Mucosa of descending colon (tissue), 3 donors: ENCODE data around the gene TRIO. TPM values are rescaled to one million over a fixed set of nuclear protein-coding genes. Genes with fewer than 3 reads are reported as not detected.
A peak's percentile ranks its signal among the peaks of the same experiment; 100 is the strongest.

Source experiments
- ATAC-seq: fragments of 200-7000 bp; cut with Tn5 transposase; one replicate; pipeline ENCODE4 v1.9.1; 2020; ENCODE audit warnings: mild to moderate bottlenecking, moderate library complexity
- DNase-seq, 3 donors: peaks; one replicate each; pipeline ENCODE4 v3.0.0-alpha.2; 2020
- H3K36me3 ChIP-seq: fragments of 200-600 bp; one replicate; pipeline ENCODE4 v1.8.0; 2021; ENCODE audit warnings: low read depth, mild to moderate bottlenecking
- H3K4me1 ChIP-seq: fragments of 200-600 bp; one replicate; pipeline ENCODE4 v1.8.0; 2021; ENCODE audit warnings: low read depth, mild to moderate bottlenecking
- H3K4me3 ChIP-seq: fragments of 200-600 bp; one replicate; pipeline ENCODE4 v1.8.0; 2021; ENCODE audit warnings: mild to moderate bottlenecking
- H3K9me3 ChIP-seq: fragments of 200-600 bp; one replicate; pipeline ENCODE4 v1.8.0; 2021; ENCODE audit warnings: mild to moderate bottlenecking
- intact Hi-C, 2 donors: fragments of 100-400 bp; cut with DNase I in 1 of 2; cut with micrococcal nuclease in 1 of 2; formaldehyde crosslinking; loops; one replicate each; pipeline versions ENCODE4 v1.11.0 to v1.11.1; 2022; cut with DNase I, micrococcal nuclease
- total RNA-seq, 3 donors: library from RNA; stranded (reverse); fragmentation: NEBNext Ultra II Directional in 2 of 3; extraction: Animal tissue kit (Norgen Biotek cat#: 25700) in 2 of 3; gene quantifications; one replicate each; pipeline versions ENCODE4 v1.2.1 to v1.2.4, GENCODE V29; 2021 to 2023
- TF ChIP-seq, protein P1 (sequence below): fragments of 200-600 bp; IDR thresholded peaks from one replicate; pipeline ENCODE4 v1.8.0; 2022; ENCODE audit warnings: antibody characterized with exemption, mild to moderate bottlenecking
- donor health status: DM: no; HTN: no; CAD: no; lungs with moderate emphysema.
- donor health status: DM: no; HTN: no; CAD: no.
- donor health status: DM: no; HTN: yes; CAD: no.

Gene TRIO
- total RNA-seq, 3 donors from 2014 or later: 164 to 231 (median 168) TPM

DNA sequence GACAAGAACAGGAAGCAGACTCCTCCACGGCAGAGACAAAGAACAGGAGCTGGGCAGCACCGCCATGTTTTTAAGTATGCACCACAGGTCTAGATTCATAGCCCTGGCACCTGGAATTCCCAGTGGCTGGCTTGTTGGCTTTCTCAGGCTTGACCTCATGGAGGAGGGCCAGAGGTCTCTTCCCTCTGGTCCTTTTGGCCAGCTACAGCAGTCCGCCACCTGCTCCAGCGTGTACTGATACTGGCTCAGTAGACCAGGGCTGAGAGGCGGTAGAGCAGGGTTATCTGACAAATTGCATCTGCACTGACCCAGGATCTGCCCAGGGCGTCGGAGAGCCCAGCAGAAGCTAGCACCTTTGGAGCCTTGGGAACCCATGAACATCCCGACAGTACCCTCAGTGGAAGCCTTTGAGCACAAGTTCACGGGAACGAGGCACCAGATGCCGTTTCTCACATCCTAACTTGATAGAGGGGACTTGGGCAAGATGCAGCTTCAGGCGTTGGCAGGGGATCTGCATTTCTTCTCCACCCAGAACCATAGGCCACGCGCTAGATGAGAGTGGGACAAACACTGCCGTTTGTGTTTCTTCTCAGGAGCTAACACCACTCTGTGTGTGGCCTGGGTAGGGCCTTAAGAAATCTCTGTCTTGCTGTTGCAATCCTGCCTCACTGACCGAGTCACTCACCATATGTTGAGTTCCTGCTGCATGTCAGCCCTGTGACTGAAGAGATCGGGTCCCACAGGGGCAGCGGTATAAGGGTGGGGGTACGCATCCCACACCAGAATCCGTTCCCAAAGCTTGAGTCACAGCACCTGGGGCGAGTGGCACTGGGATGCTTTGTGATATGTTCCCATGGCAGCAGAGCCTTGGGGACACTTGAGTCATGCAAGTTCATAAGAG lies 348.1 kb downstream of the TRIO start:
- Histone ChIP-seq H3K9me3 (no peaks in the 10 kb centered on the region), H3K4me1 (no peaks in the 10 kb centered on the region), H3K4me3 (no peak overlapping the region), H3K36me3 (no peaks in the 10 kb centered on the region)
- no peak for DNase-seq
- TF ChIP-seq, protein P1, sequence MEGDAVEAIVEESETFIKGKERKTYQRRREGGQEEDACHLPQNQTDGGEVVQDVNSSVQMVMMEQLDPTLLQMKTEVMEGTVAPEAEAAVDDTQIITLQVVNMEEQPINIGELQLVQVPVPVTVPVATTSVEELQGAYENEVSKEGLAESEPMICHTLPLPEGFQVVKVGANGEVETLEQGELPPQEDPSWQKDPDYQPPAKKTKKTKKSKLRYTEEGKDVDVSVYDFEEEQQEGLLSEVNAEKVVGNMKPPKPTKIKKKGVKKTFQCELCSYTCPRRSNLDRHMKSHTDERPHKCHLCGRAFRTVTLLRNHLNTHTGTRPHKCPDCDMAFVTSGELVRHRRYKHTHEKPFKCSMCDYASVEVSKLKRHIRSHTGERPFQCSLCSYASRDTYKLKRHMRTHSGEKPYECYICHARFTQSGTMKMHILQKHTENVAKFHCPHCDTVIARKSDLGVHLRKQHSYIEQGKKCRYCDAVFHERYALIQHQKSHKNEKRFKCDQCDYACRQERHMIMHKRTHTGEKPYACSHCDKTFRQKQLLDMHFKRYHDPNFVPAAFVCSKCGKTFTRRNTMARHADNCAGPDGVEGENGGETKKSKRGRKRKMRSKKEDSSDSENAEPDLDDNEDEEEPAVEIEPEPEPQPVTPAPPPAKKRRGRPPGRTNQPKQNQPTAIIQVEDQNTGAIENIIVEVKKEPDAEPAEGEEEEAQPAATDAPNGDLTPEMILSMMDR: no peak
- intact Hi-C loops: no loop called here
- ATAC-seq: peak; percentile 35

DNA sequence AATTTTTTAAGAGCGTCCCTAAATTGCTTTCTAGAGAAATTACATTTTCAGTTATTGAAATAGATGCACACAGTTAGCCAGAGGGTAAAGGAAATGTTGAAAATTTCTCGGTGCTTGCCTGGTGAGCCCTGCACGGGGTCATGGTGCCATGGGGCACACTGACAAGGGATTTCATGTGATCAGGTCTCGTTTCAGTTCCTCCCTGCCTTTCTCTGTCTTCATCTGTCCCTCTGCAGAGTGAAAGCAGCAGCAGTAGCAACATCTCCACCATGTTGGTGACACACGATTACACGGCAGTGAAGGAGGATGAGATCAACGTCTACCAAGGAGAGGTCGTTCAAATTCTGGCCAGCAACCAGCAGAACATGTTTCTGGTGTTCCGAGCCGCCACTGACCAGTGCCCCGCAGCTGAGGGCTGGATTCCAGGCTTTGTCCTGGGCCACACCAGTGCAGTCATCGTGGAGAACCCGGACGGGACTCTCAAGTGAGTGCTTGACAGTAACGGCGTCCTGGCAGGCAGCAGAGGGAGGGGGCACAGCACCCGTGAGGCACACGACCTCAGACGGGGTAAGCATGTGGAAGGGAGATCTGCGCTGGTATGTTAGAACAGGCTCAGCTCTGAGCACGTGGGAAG lies 349.3 kb downstream of the TRIO start:
- TF ChIP-seq, protein P1: no peak
- Histone ChIP-seq H3K9me3 (no peaks in the 10 kb centered on the region), H3K4me1 (no peaks in the 10 kb centered on the region), H3K36me3 (no peaks in the 10 kb centered on the region), H3K4me3 (no peak overlapping the region)
- DNase-seq (no peak), ATAC-seq (no peak)
- intact Hi-C loops: no loop called here

DNA sequence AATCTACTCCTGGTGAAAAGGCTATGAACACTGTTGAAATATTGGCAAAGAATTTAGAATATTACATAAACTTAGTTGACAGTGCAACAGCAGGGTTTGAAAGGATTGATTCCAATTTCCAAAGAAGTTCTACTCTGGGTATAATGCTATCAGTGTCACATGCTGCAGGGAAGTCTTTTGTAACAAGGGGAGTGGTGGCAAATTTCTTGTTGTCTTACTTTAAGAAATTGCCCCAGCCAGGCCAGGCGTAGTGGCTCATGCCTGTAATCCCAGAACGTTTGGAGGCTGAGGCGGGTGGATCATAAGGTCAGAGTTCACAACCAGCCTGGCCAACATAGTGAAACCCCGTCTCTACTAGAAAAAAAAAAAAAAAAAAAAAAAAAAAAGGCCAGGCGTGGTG lies 352.2 kb downstream of the TRIO start:
- intact Hi-C loops: no loop called here
- Histone ChIP-seq H3K36me3 (no peaks in the 10 kb centered on the region), H3K4me3 (no peak overlapping the region), H3K9me3 (no peaks in the 10 kb centered on the region), H3K4me1 (no peaks in the 10 kb centered on the region)
- DNase-seq (no peak), ATAC-seq (no peak)
- TF ChIP-seq, protein P1: no peak

DNA sequence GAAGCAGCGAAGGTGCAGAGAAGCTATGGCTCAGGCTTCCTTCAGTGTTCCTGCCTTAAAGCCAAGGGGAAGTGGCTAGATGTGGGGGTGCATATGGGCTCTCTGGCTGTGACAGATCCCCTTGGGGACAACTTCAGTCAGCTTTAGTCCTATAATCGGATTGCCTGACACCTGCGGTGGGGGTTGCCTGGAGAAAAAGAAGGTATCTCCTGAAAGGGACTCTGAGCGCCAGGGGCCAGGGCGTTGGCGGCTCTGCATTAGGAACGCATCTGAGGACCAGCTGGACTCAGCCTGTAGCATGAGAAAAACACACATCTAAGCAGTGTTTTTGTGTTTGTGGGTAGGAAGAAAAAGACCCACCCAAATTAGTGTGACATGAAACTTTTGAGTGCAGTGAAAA lies 354.2 kb downstream of the TRIO start:
- Histone ChIP-seq H3K4me3 (no peak overlapping the region), H3K36me3 (no peaks in the 10 kb centered on the region), H3K9me3 (no peaks in the 10 kb centered on the region), H3K4me1 (no peaks in the 10 kb centered on the region)
- intact Hi-C loops: no loop called here
- TF ChIP-seq, protein P1: no peak
- DNase-seq (no peak), ATAC-seq (no peak)

DNA sequence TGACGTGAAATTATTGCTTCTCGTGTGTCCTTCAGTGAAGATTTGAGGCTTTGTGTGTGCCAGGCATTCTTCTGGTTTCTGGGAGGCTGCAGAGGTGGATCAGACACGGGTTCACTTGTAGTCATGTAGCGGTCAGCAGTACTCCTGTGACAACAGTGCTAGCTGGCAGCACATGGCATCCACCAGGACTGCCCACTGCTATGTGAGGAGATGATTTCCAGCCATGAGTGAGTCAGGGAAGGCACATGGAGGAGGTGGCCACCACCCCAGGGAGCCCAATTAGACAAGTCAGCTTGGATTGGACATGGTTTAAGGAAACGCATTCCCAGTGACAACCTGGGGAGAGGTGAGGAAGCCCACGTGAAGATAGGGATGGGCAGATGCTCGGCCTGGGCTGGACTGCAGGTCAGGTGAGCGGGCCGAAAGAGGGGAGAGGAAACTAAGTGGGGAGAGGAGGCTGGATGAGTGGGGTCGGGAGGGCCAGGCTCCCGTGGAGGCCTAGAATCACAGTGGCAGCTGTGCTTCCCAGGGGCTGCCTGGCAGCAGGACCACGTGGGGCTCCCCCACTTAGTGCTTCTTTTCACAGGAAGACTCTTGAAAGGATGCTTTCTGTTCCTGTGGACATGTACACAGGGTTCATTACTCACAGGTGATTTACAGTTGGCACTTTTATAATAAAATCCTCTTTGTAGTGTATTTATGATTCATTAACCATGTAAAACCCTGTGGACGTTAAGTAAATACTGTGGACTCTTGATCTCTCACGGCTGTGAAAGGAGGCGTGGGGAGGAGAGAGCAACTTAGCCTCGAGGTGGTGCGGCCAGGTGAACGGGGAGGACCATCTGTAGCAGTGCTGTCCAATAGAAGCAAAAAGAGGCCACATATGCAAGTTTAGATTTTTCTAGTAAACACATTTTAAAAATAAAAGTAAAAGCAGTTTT lies 358.5 kb downstream of the TRIO start:
- H3K4me3 ChIP-seq: no peak overlapping the region
- no peaks in the 10 kb centered on the region for H3K36me3 ChIP-seq
- ATAC-seq: no peak
- TF ChIP-seq, protein P1: no peak
- H3K4me1 ChIP-seq: no peaks in the 10 kb centered on the region
- no peaks in the 10 kb centered on the region for H3K9me3 ChIP-seq
- no peak for DNase-seq
- intact Hi-C loops: no loop called here
